SKM-1 (cell line): ENCODE data around the gene ATP8B3.
A peak's percentile ranks its signal among the peaks of the same experiment; 100 is the strongest.

Experiments
- DNase-seq: peaks from one replicate; lab custom pipeline; 2025; ENCODE audit not compliant: unreplicated experiment; lab: John Stamatoyannopoulos, UW

Gene ATP8B3

GRCh38 chr19:1851654-1852580 is 39.8 kb upstream of the ATP8B3 start:
- DNase-seq, result no peak

- no peak for DNase-seq
Observed at GRCh38 chr19:1850809-1851653, 39.0 kb upstream of the ATP8B3 start.

- no peak for DNase-seq
Observed at GRCh38 chr19:1849886-1850398, 37.9 kb upstream of the ATP8B3 start.

GRCh38 chr19:1849132-1849474 is 37.0 kb upstream of the ATP8B3 start:
- no peak for DNase-seq

- peak; percentile 83 for DNase-seq
Observed at GRCh38 chr19:1848399-1849131, 36.5 kb upstream of the ATP8B3 start, which contains the start of gene REXO1. Gene REXO1 (minus strand): TSS chr19:1848483. CDS start chr19:1848358, 125 bp downstream.

GRCh38 chr19:1847684-1848398 is 35.8 kb upstream of the ATP8B3 start:
- DNase-seq, result no peak

GRCh38 chr19:1847348-1847683 is 35.2 kb upstream of the ATP8B3 start:
- DNase-seq, result no peak

- no peak for DNase-seq
Observed at GRCh38 chr19:1846517-1847204, 34.6 kb upstream of the ATP8B3 start.

- DNase-seq, result no peak
Observed at GRCh38 chr19:1845642-1846041, 33.6 kb upstream of the ATP8B3 start.

GRCh38 chr19:1845125-1845515 is 33.0 kb upstream of the ATP8B3 start:
- DNase-seq, result no peak

- no peak for DNase-seq
Observed at GRCh38 chr19:1844513-1845124, 32.5 kb upstream of the ATP8B3 start.

- DNase-seq, result no peak
Observed at GRCh38 chr19:1843646-1844394, 31.7 kb upstream of the ATP8B3 start.

- DNase-seq, result no peak
Observed at GRCh38 chr19:1843116-1843515, 31.0 kb upstream of the ATP8B3 start.

GRCh38 chr19:1841209-1841924 is 29.3 kb upstream of the ATP8B3 start:
- DNase-seq, result no peak

GRCh38 chr19:1840541-1841115 is 28.6 kb upstream of the ATP8B3 start:
- DNase-seq, result no peak

- DNase-seq, result no peak
Observed at GRCh38 chr19:1839658-1840540, 27.8 kb upstream of the ATP8B3 start.

GRCh38 chr19:1837625-1838105 is 25.6 kb upstream of the ATP8B3 start:
- no peak for DNase-seq
